Peyer's patch (tissue), 4 donors: ENCODE data around the gene TCF7L2.

Source experiments
- POLR2A ChIP-seq, 2 donors: fragments of 450-650 bp; IDR thresholded peaks; one replicate each; pipeline ENCODE4 v1.5.1; 2017; ENCODE audit warnings: antibody characterized with exemption in 2 of 2, mild to moderate bottlenecking in 2 of 2, moderate library complexity in 2 of 2
- TF ChIP-seq, protein P1 (sequence below), 6 experiments: fragments of 450-650 bp in 4 of 6; fragments of 200-600 bp in 2 of 6; sonication (generic) in 1 of 6; IDR thresholded peaks; one replicate each; pipeline ENCODE4 v1.5.1; 2017 to 2019; ENCODE audit warnings: antibody characterized with exemption in 6 of 6, mild to moderate bottlenecking in 3 of 6, moderate library complexity in 1 of 6

DNA sequence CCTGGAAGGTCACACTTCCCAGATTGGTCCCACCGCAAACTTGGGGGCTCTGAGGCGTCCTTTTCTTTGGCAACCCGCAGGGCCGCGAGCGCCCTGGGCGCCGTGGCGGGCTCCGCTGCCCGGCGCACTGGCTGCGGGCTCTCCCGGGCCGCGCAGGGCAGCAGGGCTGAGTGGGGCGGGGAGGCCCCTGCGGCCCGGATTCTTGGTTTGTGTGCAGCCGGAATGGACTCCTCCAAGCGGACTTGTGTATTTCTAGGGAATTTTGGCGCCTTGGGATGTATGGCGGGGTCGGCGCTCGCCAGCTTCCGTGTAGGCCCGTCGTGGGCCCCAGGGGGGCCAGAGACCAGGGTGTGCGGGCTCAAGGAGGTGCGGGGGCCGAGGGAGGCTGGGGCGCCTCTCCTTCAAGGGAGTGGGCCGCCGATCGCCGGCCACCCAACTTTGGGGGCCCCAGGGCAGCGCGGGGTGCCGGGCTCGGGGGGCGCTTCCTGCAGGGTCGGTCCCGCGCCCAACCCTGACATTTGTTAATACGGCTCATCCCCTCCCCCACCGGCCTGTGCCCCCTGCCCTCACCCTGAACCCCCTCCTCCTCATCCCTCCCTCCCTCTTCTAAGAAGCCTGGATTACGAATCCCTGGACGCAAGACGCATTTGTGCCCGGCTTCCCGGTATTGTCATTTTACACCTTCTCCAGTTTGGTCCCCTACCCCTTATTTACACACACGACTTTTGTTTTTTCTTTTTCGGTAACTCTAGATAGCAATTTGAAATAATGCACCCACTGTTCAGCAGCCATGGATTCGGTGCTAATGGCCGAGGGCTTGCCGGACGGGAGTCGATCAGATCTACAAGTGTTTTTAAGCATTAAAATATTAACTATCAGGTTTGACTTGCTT lies 2.5 kb downstream of the TCF7L2 start:
- TF ChIP-seq, protein P1, sequence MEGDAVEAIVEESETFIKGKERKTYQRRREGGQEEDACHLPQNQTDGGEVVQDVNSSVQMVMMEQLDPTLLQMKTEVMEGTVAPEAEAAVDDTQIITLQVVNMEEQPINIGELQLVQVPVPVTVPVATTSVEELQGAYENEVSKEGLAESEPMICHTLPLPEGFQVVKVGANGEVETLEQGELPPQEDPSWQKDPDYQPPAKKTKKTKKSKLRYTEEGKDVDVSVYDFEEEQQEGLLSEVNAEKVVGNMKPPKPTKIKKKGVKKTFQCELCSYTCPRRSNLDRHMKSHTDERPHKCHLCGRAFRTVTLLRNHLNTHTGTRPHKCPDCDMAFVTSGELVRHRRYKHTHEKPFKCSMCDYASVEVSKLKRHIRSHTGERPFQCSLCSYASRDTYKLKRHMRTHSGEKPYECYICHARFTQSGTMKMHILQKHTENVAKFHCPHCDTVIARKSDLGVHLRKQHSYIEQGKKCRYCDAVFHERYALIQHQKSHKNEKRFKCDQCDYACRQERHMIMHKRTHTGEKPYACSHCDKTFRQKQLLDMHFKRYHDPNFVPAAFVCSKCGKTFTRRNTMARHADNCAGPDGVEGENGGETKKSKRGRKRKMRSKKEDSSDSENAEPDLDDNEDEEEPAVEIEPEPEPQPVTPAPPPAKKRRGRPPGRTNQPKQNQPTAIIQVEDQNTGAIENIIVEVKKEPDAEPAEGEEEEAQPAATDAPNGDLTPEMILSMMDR (IDR thresholded peaks at IDR 0.05) = no peak
- TF ChIP-seq POLR2A (IDR thresholded peaks at IDR 0.05) = no peak
